CMK (cell line): Measurements from ENCODE around the gene CC2D2B.
"Not testable (repeated sequence)": the region's sequence is repeated elsewhere in the genome, so short reads cannot be mapped to it uniquely, and the experiment has no call there.

ENCODE experiments used
- DNase-seq: peaks from one replicate; pipeline ENCODE4 v3.0.0-alpha.2; 2010; ENCODE audit warnings: low read depth

The CC2D2B gene, protein sequence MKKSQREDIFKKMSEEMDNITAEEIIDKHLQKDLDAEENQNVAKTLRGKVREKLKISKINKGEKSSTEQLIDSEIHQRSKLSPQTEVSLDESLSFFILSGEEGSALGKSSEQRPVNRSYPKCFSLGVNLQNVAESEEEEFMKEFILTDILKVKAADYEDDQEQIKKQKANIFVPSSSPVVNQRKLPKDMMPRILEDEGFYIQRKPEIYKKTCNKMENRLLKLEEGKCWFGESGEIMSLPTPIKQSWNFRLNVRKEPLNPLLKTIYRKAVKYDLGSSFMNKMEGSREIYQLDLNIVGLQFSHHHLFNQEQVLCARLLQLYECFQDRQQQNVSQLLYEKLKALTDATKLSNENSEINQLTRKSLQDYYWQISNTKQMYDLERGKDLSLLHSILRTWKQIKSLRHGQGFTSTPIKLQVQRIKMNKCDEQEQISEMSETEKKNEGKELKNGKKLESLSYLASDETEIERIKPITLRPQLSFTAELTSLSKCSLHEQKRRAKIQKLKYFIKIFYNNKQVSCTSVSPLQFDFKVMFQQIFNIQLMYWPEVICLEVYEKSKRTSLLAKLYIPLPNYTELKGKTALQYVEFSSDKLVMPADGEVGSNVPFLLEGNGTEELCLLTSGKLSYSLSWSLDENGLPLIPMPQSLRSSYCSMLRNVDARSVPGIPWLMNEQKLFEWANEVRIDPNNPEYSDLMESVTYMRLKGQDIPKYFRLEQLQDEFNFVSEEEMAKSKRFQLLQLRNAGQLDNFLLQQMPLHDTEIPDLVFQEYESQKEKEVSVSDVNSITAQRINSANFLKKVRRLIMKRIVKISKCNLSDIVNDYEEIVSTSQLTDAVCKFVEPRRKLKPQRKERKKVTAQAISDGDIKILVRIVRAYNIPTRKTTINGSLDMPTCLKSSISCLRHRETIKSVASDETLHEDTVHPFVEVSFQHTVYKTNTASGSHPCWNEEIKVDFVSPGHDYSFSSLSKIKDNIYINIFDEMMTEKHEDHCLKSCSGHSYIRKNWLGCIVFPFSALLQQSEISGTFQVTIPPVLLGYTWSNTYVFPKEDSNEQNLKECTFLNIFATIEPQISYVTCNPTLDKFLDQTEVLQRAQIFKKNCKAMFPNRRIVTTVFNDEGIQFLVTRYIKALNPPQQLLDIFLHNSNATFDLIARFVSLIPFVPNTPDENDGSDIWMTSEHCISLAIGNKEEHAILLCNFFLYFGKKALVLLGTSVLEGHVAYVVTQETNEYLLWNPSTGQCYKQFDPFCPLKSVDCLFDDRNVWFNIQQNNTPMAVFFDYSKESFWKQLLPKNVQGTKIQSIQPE (N-terminal part only)

DNA sequence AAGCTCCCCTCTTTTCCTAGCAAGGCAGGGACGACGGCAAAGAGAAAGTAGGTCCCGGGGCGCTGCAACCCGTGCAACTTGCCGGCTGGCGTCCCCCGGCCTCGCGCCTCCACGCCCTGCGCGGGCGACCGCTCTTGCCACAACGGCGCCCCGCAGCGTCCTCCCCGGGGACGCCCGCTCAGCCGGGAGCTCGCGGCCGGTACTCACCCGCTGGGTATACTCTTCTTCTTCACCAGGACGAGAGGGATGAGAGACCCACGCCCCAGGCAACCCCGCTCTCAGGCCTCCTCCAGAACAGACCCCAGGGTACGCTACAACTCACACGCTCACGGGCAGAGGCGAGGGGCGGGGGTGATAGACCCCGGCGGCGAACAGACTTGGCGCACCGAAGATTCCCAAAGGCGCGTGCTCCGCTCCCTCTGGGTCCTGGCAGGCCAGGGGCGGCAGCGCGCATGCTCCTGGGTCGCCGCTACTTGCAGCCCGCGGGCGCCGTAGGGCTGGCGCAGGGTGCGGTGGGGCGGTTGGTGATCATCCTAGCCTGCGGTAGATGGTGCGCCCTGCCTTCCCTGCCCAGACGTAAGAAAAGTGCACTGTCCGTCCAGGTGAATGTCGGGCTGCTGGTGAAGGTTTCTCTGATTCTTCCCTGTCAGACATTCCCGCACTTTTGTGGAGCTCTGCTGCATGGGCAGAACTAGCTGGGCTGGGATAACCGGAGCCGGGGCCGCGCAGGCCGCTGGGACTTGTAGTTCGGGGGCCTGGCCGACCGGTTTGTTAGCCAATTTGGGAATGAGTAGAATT, at the start of gene CC2D2B:
Gene CC2D2B (plus strand): TSS at position 520 of the 798 bp plus-strand sequence. CDS start 3,349 bp downstream, outside the sequence.
- peak; percentile 47 for DNase-seq

DNA sequence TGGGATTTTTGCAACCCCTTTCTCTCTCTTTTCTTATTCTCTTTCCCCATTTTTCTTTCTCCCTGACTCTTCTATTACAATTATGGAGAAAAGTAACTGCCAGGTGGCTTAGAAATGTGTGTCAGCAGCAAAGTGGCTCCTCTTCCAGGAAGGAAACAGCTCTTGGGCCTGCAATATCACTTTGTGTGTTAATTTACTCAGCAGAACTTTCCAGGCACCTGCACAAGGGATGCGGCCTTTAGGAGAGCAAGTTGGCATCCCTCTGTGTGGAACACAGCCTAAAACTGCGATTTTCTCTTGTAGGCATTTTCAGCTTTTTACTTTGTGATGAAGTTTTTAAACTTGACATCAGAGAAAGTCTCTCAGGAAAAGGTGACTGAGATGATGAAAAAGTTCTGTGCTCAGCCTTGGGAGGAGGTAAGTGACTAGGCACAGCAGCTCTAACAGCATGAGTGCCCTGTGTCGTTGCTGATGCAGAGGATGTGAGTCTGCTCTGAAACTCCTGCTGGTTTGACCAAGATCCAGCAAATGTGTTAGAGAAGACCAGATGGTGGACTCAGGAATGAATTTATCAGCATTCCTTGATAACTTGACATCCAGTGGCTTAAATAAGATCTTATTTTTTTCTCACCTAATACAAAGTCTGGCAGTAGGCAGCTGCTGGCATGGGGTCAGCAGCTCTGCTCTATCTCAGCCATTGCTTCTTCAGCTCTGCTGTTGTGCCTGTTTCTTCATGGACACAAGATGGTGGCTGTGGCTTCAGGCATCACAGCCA, 47.4 kb upstream of the CC2D2B start:
- DNase-seq, result no peak

DNA sequence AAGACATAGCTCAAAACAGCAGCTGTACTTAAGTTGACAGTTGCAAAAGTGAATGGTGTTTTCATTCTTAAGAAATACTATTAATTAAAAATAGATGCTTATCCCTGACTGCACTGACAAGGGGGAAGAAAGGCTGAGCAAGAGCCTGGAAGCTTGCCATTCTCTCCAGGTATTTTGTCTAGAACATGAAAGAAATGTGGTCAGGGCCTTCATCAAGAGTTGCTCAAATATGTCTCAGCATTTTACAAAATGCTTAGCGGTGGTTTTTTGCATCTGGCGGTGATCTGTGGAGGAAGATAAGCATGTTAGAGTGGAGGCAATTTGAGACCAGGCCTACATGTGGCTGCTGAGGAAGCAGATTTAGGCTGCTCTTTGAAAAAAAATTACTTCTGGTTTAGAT, 46.4 kb upstream of the CC2D2B start:
- DNase-seq, result no peak

DNA sequence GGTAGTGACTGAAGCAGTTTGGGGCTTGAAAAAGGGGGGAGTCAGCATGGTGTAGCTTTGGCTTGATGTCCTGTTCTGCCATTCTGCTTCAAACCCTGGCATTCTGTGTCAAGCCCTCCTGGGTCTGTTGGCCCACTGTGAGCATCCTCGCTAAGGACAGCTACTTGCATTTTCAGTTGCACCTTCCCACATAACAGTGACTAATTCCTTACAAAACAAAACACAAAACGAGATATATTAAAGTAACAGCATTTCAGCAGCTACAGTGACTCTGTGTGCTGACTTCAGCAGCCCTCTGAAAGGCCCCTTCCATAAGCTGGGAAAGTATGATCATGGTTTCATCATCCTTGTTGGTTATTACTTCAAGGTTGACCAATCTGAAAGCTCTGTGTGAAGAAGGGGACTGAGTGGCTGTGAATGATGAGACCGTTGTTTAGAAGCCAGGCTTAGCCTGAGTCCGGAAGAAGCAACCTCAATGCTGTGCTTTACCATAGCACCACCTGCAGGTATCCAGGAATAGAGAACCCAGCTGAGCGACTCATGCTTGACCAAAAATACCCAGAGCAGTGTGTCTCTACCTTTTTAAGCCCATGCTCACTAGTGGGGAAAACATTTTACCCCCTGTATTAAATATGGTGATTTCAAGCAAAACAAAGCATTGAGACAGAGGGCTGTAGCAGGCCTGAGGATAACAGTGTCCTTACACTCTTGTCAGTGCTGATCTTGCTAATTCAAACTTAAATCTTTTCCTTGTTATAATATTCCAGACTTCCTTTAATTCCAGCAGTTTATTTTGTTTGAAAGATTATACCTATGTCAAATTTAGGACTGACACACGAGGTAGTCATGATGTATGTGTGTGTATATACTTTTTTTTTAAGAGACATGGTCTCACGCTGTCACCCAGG, 42.6 kb upstream of the CC2D2B start:
- DNase-seq, result no peak

DNA sequence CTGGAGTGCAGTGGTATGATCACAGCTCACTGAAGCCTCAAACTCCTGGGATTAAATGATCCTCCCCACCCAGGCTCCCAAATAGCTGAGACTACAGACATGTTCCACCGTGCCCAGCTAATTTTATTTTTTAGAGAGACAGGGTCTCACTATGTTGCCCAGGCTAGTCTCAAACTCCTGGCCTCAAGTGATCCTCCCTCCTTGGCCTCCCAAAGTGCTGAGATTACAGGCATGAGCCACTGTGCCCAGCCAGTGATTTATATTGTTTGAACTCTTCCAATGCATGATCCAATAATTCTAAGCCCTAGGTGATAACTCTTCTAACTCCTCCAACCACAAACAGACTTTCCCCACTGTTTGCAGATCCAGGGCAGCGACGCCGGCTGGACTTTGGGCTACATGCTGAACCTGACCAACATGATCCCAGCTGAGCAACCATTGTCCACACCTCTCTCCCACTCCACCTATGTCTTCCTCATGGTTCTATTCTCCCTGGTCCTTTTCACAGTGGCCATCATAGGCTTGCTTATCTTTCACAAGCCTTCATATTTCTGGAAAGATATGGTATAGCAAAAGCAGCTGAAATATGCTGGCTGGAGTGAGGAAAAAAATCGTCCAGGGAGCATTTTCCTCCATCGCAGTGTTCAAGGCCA, 41.8 kb upstream of the CC2D2B start:
- no peak for DNase-seq

DNA sequence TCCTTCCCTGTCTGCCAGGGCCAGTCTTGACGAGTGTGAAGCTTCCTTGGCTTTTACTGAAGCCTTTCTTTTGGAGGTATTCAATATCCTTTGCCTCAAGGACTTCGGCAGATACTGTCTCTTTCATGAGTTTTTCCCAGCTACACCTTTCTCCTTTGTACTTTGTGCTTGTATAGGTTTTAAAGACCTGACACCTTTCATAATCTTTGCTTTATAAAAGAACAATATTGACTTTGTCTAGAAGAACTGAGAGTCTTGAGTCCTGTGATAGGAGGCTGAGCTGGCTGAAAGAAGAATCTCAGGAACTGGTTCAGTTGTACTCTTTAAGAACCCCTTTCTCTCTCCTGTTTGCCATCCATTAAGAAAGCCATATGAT, 41.3 kb upstream of the CC2D2B start:
- DNase-seq, result no peak

DNA sequence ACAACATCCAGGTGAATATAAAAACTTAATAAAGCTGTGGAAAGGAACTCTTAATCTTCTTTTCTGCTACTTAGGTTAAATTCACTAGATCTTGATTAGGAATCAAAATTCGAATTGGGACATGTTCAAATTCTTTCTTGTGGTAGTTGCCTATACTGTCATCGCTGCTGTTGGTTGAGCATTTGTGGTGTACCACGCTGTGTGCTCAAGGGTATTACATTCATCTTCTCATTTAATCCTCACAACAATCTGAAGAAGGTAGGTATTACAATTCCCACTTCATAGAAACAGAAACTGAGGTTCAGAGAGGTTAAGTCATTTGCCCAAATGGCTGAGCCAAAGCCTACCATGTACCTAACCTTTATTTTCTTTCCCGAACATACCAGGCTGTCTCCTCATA, 39.9 kb upstream of the CC2D2B start:
- DNase-seq, result no peak

DNA sequence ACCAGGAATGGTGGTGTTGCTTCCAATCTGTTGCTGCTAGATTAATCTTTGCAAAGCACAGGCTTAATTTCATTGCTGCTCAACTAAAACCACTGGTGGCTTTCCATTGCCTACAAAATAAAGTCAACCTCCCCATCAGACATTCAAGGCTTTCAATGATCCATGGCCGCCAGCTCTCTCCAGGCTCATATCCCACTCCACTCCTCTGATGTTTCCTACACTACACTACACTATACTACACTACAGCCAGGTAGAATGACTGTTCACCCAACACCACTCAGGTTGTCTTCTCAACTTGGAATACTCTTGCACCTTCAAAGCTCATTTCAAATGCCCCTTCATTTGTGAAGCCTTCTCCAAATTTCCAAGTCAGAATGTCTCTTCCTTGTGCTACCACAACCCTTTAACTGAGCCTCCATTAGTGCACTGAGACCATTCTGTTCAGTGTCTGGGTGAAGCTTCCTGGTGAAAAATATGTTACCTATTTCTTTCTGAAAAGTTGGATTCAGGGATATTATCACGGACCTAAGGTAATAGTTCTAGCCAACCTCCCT, 35.5 kb upstream of the CC2D2B start:
- no peak for DNase-seq

DNA sequence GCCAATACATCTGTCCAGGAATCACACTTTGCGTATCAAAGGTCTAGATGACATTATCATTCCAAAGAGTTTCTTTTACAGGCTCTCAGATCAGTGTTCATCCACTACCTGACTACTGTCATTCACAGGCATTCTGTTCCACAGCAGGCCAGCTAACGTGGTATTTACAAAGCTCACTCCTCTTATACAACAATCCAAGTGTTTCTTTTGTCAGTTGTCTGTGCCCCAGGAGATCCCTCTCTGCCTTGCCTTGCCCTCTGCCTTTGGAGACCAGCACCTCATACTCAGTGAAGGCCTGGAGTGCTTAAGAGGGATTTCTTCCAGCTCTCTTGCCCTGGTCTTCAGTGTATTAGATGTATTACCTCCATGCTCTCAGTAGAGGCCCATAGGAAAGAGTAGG, 34.6 kb upstream of the CC2D2B start:
- no peak for DNase-seq

DNA sequence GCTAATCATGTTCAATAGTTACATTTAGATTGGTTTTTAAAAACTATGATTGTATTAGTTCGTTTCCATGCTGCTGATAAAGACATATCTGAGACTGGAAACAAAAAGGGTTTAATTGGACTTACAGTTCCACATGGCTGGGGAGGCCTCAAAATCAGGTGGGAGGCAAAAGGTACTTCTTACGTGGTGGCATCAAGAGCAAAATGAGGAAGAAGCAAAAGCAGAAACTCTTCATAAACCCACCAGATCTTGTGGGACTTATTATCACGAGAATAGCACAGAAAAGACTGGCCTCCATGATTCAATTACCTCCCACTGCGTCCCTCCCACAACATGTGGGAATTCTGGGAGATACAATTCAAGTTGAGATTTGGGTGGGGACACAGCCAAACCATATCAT, 34.1 kb upstream of the CC2D2B start:
- no peak for DNase-seq

DNA sequence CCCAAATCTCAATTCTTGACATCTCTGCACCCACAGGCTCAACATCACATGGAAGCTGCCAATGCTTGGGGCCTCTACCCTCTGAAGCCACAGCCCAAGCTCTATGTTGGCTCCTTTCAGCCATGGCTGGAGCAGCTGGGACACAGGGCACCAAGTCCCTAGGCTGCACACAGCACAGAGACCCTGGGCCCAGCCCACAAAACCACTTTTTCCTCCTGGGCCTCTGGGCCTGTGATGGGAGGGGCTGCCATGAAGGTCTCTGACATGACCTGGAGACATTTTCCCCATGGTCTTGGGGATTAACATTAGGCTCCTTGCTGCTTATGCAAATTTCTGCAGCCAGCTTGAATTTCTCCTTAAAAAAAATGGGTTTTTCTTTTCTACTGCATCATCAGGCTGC, 33.0 kb upstream of the CC2D2B start:
- DNase-seq, result not testable (repeated sequence)

DNA sequence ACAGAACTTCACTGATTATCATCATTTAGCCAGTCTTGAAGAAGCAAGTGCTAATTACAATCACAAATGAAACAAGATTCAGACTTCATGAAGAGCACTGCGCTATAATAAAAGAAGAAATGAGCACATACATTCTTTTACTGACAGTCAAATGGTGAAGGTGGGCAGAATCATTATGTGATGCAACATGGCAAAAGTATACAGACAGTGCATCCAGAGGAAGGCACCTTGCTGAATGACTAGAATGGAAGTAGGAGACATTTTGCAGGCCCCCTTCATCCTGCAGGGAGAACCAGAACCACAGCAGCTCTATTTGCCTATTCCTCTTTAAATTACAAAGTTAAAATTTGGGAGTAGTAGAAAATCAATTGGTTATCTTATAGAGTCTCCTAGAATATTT, 31.0 kb upstream of the CC2D2B start:
- no peak for DNase-seq

DNA sequence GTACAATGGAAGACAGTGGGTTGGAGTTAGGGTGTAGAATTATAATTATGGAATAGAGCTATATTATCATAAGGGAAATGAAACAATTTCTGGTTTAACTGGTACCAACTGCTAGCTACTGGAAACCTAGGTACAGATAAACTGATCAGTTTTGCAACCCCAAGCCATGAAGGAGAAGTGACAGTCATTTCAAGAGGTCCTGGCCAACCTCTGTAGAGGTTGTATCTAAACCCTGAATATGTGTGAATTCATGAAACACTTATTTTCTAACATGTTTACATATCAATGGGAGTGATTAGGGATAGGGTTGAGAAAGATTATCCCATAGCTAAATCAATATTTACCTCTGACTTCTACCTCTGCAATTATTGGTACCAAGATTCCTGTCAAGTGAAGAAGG, 29.9 kb upstream of the CC2D2B start:
- no peak for DNase-seq

DNA sequence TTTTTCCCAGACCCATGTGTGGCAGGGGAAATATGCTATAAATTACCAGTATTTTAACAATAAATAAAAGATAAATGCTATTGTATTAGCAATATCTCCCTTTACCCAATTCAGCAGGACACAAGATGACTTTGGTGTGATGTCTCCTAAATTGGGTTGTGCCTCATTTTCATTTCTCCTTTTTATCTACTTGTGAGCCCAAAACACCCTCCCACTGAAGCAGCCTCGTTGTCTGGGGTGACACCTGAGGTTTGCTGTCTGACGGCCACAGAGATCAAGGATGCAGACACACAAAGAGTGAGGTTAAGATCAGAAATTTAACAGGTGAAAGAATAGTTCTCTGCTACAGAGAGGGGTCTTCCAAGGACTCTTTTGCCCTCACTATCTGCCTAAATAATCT, 27.1 kb upstream of the CC2D2B start:
- DNase-seq, result no peak

DNA sequence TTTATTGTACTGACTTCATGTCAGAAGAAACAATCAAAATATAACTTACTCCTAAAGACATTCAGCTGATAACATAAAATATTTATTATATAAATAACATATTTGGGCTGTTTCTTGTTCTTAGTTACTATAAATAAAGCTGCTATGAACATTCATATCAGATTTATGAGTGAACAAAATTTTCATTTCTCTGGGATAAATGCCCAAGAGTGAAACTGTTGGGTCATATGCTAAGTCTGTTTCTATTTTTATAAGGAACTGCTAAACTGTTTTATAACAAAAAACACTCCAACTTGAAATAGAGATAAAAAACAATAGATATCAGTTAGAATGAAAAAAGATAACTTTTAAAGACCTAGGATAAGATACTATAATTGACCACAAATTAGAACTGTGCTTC, 26.5 kb upstream of the CC2D2B start:
- DNase-seq, result no peak

DNA sequence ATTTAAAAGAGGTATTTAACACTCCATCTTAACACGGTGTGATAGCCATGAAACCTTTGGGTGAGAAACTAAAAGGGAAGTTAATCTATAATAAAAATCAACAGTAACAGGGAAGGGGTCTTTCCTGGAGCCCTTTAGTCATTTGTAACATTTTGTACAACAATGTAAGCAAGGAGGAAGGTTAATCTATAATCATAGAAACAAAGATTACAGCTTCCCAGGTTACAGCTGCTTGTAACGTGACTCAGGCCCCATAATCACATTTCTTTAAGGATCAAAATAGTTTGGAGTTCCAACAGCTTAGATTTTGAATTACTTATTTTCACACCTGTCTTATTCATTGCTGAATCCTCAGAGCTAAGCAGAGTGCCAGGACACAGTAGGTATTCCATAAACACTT, 17.9 kb upstream of the CC2D2B start:
- DNase-seq, result no peak

DNA sequence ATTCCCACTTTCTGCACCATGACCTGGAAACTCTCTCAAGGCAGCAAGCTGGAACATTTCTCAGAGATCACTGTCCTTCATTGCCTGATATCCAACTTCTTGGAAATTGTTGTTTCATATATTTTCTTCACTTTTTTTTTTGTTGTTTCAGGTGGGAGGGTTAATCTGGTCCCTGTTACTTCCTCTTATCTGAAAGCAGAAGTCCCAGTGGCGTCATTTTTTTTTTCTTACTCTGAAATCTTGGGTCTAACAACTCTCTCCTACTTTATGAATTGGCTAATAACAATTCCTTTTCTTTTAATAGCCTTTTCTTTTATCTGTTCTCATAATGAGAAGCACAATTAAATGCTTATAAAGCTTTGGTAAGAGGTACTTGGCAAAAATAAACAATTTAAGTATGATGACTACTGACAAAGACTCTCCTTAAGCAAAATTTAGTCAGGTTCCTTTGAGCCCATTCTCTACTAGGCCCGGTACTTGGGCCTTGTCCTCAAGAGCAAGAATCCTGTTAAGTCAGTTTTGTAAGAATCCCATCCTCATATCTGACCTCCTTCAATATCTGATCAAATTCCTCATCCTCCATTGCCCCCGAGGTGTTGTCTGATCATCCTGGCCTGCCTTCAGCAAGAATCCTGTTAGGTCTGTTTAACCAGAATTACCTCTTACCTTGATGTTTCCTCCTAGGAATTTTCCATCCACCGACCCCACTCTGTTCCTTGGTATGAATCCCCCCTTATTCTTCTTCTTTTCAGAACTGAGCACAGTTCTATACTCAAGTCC, 11.5 kb upstream of the CC2D2B start:
- DNase-seq, result no peak
